Fibroblast of villous mesenchyme (primary cell): ENCODE data around the gene NGEF. TPM values are rescaled to one million over a fixed set of nuclear protein-coding genes. Genes with fewer than 3 reads are reported as not detected.
"Not testable (repeated sequence)": the region's sequence is repeated elsewhere in the genome, so short reads cannot be mapped to it uniquely, and the experiment has no call there.

Experiments
- DNase-seq: peaks from one replicate; pipeline ENCODE4 v3.0.0-alpha.2; 2010; ENCODE audit warnings: low read depth
- H3K4me3 ChIP-seq: 2 replicates; pipeline ENCODE4 v1.5.1; 2011; ENCODE audit warnings: low read depth, mild to moderate bottlenecking, low read length
- total RNA-seq: library from RNA; depleted of rRNA; stranded (reverse); fragments of >200 nt; gene quantifications from 2 replicates; pipeline ENCODE4 v1.2.3, GENCODE V29; 2012
- TF ChIP-seq, protein P1 (sequence below): IDR thresholded peaks from 2 replicates; pipeline ENCODE4 v1.5.1; 2012; ENCODE audit warnings: low read depth, mild to moderate bottlenecking, low read length; ENCODE audit not compliant: insufficient read depth

NGEF gene
- total RNA-seq, 1 donor: 0.86 TPM

GRCh38 chr2:232854082-232854481, 159.0 kb downstream of the NGEF start:
- TF ChIP-seq, protein P1, sequence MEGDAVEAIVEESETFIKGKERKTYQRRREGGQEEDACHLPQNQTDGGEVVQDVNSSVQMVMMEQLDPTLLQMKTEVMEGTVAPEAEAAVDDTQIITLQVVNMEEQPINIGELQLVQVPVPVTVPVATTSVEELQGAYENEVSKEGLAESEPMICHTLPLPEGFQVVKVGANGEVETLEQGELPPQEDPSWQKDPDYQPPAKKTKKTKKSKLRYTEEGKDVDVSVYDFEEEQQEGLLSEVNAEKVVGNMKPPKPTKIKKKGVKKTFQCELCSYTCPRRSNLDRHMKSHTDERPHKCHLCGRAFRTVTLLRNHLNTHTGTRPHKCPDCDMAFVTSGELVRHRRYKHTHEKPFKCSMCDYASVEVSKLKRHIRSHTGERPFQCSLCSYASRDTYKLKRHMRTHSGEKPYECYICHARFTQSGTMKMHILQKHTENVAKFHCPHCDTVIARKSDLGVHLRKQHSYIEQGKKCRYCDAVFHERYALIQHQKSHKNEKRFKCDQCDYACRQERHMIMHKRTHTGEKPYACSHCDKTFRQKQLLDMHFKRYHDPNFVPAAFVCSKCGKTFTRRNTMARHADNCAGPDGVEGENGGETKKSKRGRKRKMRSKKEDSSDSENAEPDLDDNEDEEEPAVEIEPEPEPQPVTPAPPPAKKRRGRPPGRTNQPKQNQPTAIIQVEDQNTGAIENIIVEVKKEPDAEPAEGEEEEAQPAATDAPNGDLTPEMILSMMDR: no peak
- DNase-seq: peak; percentile 91
- no peak overlapping the region for H3K4me3 ChIP-seq

GRCh38 chr2:232852676-232853075, 160.4 kb downstream of the NGEF start:
- TF ChIP-seq, protein P1: no peak
- H3K4me3 ChIP-seq: no peak overlapping the region
- DNase-seq: no peak

GRCh38 chr2:232852081-232852480, 161.0 kb downstream of the NGEF start:
- DNase-seq: peak; percentile 28
- not testable (repeated sequence) for H3K4me3 ChIP-seq

DNA sequence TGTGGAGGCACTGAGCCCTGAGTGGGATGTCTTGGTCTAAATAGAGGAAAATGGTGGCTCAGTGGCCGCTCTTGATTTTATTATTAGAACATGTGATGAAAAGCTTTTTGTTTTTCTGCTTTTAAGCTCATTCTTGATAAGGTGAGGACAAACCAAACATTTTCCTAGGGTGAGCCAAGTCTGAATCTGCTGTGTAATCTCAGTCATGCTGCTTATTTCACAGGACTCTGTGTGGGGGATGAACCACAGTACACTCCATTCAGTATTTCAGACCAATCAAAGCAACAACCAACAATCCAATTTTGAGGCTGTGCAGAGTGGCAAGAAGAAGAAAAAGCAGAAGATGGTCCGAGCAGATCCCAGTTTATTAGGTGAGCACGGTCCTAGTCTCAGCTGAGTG, 163.0 kb downstream of the NGEF start:
- no peak for DNase-seq
- no peak overlapping the region for H3K4me3 ChIP-seq
- TF ChIP-seq, protein P1: no peak

DNA sequence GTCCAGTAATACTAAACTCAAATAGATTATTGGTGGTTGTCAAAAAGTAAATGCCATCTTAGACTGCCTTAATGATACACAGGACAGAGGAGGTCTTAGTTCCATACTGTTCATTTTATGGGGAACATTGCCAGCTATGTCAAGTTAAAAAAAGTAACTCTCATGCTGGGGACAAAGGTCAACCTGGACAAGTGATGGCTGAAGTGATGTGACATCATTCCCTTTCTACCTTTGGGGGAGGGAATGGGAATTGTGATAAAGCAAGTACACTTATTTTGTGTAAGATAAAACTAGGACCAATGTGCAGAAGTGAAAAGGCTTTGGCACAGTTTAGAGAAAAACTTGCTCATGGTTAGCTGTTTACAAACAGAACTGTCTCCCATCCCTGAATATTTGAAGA, 167.0 kb downstream of the NGEF start:
- DNase-seq: no peak
- TF ChIP-seq, protein P1: no peak
- H3K4me3 ChIP-seq: no peak overlapping the region

- H3K4me3 ChIP-seq: no peak overlapping the region
- TF ChIP-seq, protein P1: peak; percentile 37
- DNase-seq: peak; percentile 34
Measured at GRCh38 chr2:232843834-232844233, 169.2 kb downstream of the NGEF start.

DNA sequence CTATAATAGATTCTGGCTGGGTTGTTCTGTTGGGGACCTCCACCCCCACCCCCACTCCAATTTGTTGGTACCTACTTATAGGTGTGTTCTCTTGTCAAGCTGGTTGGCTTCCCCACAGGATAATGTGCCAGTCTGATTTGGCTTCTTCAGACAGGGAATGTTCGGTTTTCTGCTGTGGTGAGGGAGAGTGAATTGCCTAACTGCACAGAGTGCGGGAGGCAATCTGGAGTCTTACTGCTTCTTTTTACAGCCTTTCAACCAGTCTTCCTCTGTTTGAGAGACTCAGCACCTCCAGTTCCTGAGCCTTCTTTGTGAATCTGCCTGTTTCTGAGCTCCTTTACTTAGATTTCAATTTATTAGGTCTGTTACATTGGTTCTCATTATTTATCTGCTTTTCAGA, 170.4 kb downstream of the NGEF start:
- no peak overlapping the region for H3K4me3 ChIP-seq
- DNase-seq: peak; percentile 51
- TF ChIP-seq, protein P1: no peak
